Adrenal gland (tissue), 12 donors: ENCODE data around the gene HSD17B12. TPM values are rescaled to one million over a fixed set of nuclear protein-coding genes. Genes with fewer than 3 reads are reported as not detected.
A peak's percentile ranks its signal among the peaks of the same experiment; 100 is the strongest.

Experiments used
- DNase-seq, 7 donors: peaks; one replicate each; pipeline ENCODE4 v3.0.0-alpha.2; 2019 to 2020
- H3K27ac ChIP-seq, 5 donors: fragments of 200-600 bp; sonication (generic) in 4 of 5; 1 replicate in 3 of 5; 2 replicates in 2 of 5; pipeline versions ENCODE4 v1.5.1 to v1.8.0; 2016 to 2020; ENCODE audit warnings: mild to moderate bottlenecking in 1 of 5
- H3K27me3 ChIP-seq: fragments of 200-600 bp; 2 replicates; pipeline ENCODE4 v1.8.0; 2021
- H3K36me3 ChIP-seq, 2 donors: fragments of 200-600 bp; replicated peaks in 1 of 2; 1 replicate in 1 of 2; 2 replicates in 1 of 2; pipeline versions ENCODE4 v1.5.1 to v1.8.0; 2018 to 2022
- H3K4me1 ChIP-seq, 2 donors: fragments of 200-600 bp; replicated peaks in 1 of 2; 1 replicate in 1 of 2; 2 replicates in 1 of 2; pipeline versions ENCODE4 v1.5.1 to v1.8.0; 2018 to 2021
- H3K4me3 ChIP-seq, 4 donors: fragments of 200-600 bp; sonication (generic) in 3 of 4; one replicate each; pipeline ENCODE4 v1.5.1; 2016 to 2018
- H3K9me3 ChIP-seq, 3 donors: fragments of 200-600 bp; sonication (generic) in 1 of 3; replicated peaks in 1 of 3; 1 replicate in 2 of 3; 2 replicates in 1 of 3; pipeline versions ENCODE4 v1.5.1 to v1.8.0; 2016 to 2021
- CTCF ChIP-seq, 6 experiments: fragments of 450-650 bp in 4 of 6; fragments of 200-600 bp in 2 of 6; sonication (generic) in 1 of 6; IDR thresholded peaks; 1 replicate in 5 of 6; 2 replicates in 1 of 6; pipeline versions ENCODE4 v1.5.1 to v1.8.0; 2016 to 2021; ENCODE audit warnings: antibody characterized with exemption in 6 of 6, mild to moderate bottlenecking in 2 of 6, moderate library complexity in 1 of 6
- POLR2A ChIP-seq, 2 donors: fragments of 450-650 bp; IDR thresholded peaks; one replicate each; pipeline ENCODE4 v1.6.1; 2017; ENCODE audit warnings: antibody characterized with exemption in 2 of 2, mild to moderate bottlenecking in 2 of 2, moderate library complexity in 1 of 2
- WGBS, 4 donors: extraction: QIAGEN DNeasy Blood & Tissue Kit in 2 of 4; methylation state at CpG; one replicate each; pipeline versions ENCODE4 v1.1.5 to v1.1.7; 2013 to 2017; 5-methylcytosine and 5-hydroxymethylcytosine counted together
- intact Hi-C, 2 donors: fragments of 100-400 bp; cut with DNase I; formaldehyde crosslinking; loops; one replicate each; pipeline versions ENCODE4 v1.14.1 to v1.15.0; 2022 to 2023
- polyA plus RNA-seq, 3 donors: library from polyadenylated mRNA; stranded (reverse); fragments of 200-250 nt in 2 of 3; fragments of 350-450 nt in 1 of 3; fragmentation: Illumina TruSeq in 1 of 3; extraction: RNeasy Lipid Tissue Mini Kit (QIAGEN cat#74804) in 1 of 3; gene quantifications; one replicate each; pipeline ENCODE4 v1.2.3, GENCODE V29; 2013 to 2014
- total RNA-seq, 9 donors: library from RNA; depleted of rRNA in 4 of 9; stranded (reverse); fragments of >200 nt in 4 of 9; fragments of 120-200 nt in 1 of 9; fragmentation: NEBNext Ultra II Directional in 1 of 9; extraction: Animal tissue kit (Norgen Biotek cat#: 25700) in 1 of 9; gene quantifications; one replicate each; pipeline versions ENCODE4 v1.1.0 to v1.2.4, GENCODE V29; 2013 to 2023
- donor health status: healthy with polysubstance abuse.
- donor health status: Bipolar disorder and iron deficiency.
- donor health status: DM: yes; HTN: yes; CAD: no.
- donor health status: DM: no; HTN: no; CAD: no.
- donor health status: DM: no; HTN: no; CAD: no.
- donor health status: DM: yes; HTN: yes; CAD: no.

The HSD17B12 gene
- total and polyA plus RNA-seq, 12 donors, result 37.1 to 342 (median 94.6) TPM

DNA sequence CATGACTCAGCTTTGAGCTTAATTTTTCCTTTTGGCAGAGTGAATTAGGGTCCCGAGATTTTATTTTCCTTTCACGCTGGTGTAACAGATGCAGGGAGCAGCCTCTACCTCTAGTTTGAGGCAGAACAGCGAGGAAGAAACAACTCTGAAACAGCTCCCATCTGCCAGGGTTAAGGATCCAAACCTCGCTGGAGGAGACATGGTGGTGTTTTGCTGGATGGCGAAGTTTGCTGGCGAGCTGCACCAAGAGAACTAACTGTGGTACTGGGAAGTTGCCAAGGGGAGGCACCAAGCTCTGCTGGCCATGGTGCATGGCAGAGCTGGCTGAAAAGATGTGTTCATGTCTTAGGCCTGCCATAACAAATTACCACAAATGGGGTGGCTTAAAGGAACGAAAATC, 192.5 kb downstream of the HSD17B12 start:
- H3K4me1 ChIP-seq, result no peaks in the 10 kb centered on the region
- peaks cover 10% of the 10 kb centered on the region for H3K27me3 ChIP-seq
- intact Hi-C loops, result no loop called here
- no peaks in the 10 kb centered on the region for H3K9me3 ChIP-seq
- H3K27ac ChIP-seq, result no peak overlapping the region
- no peak for DNase-seq
- WGBS, 4 donors, result 55 to 67% (median 66%) methylated on average over 5 to 7 of the region's 7 CpGs
- H3K36me3 ChIP-seq, result no peaks in the 10 kb centered on the region
- no peak overlapping the region for H3K4me3 ChIP-seq
- TF ChIP-seq POLR2A (IDR thresholded peaks at IDR 0.05) (no peak), CTCF (IDR thresholded peaks at IDR 0.05) (no peak)

GRCh38 chr11:43874078-43874477, 193.5 kb downstream of the HSD17B12 start:
- no peaks in the 10 kb centered on the region for H3K36me3 ChIP-seq
- H3K4me1 ChIP-seq, result no peaks in the 10 kb centered on the region
- intact Hi-C loops, result no loop called here
- no peak for DNase-seq
- TF ChIP-seq POLR2A (IDR thresholded peaks at IDR 0.05) (no peak), CTCF (IDR thresholded peaks at IDR 0.05) (no peak)
- H3K27me3 ChIP-seq, result peaks cover 10% of the 10 kb centered on the region
- H3K9me3 ChIP-seq, result no peaks in the 10 kb centered on the region
- no peak overlapping the region for H3K4me3 ChIP-seq
- WGBS, 4 donors, result 61 to 77% (median 68%) methylated on average over 3 of the region's 3 CpGs
- no peak overlapping the region for H3K27ac ChIP-seq

- Histone ChIP-seq H3K27ac (no peak overlapping the region), H3K36me3 (no peaks in the 10 kb centered on the region), H3K4me3 (no peak overlapping the region), H3K4me1 (no peaks in the 10 kb centered on the region), H3K27me3 (peaks cover 10% of the 10 kb centered on the region), H3K9me3 (no peaks in the 10 kb centered on the region)
- 10 to 26% (median 20%) methylated on average over 1 of the region's 1 CpG for WGBS, 4 donors
- intact Hi-C loops, result no loop called here
- TF ChIP-seq CTCF (IDR thresholded peaks at IDR 0.05) (no peak), POLR2A (IDR thresholded peaks at IDR 0.05) (no peak)
- no peak for DNase-seq
Observed at GRCh38 chr11:43874738-43875137, 194.2 kb downstream of the HSD17B12 start.

DNA sequence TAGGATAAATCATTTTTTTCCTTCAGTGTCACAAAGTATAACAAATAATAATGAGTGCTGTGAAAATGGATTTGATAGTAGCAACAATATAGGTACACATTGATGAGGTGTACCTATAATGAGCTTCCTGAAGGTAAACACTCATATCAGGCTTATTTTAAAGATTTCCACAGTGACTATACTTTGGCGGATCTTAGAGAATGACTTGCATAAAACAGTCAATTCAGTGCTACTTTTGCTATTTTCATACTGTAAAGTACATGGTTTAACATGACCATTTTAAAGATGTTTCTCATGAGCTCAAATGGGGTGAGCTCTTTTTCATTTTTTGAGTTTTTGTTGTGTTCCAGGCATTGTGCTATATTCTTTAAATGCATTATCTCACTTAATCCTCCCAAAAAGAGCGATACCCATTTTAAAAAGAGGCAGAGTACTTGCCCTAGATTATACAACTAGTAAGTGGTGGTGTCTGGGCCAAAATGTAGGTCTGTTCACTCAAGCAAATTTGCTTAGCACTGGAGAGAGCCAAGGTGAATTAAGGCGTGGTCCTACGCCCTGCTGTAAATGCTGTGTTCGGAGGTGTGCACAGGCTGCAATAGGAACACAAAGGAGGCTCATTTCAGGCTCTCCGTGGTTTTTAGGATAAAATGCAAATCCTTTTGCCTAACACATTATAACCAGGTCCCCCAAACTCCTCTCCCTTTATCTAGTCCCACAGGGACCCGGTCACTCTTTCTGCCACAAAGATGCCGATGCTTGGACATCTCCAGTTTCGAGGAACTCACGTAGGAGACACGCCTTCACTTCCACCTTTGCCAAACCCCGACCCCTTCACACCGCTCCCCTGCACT, 199.5 kb downstream of the HSD17B12 start:
- 42 to 49% (median 45%) methylated on average over 13 of the region's 13 CpGs for WGBS, 4 donors
- Histone ChIP-seq H3K4me3 (peak overlapping the region in 3 of 4 donors; percentile 78 to 96 (median 78)), H3K27ac (peak overlapping the region in 1 of 5 donors; percentile 79), H3K9me3 (no peaks in the 10 kb centered on the region), H3K4me1 (peaks cover 14 to 21% of the 10 kb centered on the region in 2 donors), H3K36me3 (peaks cover 0 to 22% of the 10 kb centered on the region in 2 donors), H3K27me3 (peaks cover 10% of the 10 kb centered on the region)
- DNase-seq, result no peak
- TF ChIP-seq POLR2A (IDR thresholded peaks at IDR 0.05) (no peak), CTCF (IDR thresholded peaks at IDR 0.05) (no peak)
- intact Hi-C loops, result no loop called here
